HepG2 (cell line): Measurements from ENCODE around the gene TMEM41A. TPM values are rescaled to one million over a fixed set of nuclear protein-coding genes. Genes with fewer than 3 reads are reported as not detected.

Experiments used
- CBX5 ChIP-seq: sonication (generic); formaldehyde crosslinking; IDR thresholded peaks from 2 replicates; pipeline ENCODE4 v1.4.0; 2020; ENCODE audit warnings: missing genetic modification reagents, borderline replicate concordance
- CERS6 ChIP-seq: sonication (generic); formaldehyde crosslinking; IDR thresholded peaks from 2 replicates; pipeline ENCODE4 v1.5.0; 2020; ENCODE audit warnings: missing genetic modification reagents
- FOSL1 ChIP-seq: sonication (generic); formaldehyde crosslinking; IDR thresholded peaks from 2 replicates; pipeline ENCODE4 v1.9.0; 2021; ENCODE audit warnings: missing genetic modification reagents, borderline replicate concordance
- IKZF1 ChIP-seq: fragments of 450-650 bp; IDR thresholded peaks from 2 replicates; pipeline ENCODE4 v1.7.1; 2016
- KDM1A ChIP-seq: IDR thresholded peaks from 2 replicates; pipeline ENCODE4 v1.6.1; 2016; ENCODE audit warnings: missing compliant biosample characterization
- PHB2 ChIP-seq: fragments of 450-650 bp; IDR thresholded peaks from 2 replicates; pipeline ENCODE4 v1.6.1; 2018; ENCODE audit not compliant: partially characterized antibody
- RNF219 ChIP-seq: sonication (generic); formaldehyde crosslinking; IDR thresholded peaks from 2 replicates; pipeline ENCODE4 v1.5.0; 2020; ENCODE audit warnings: mild to moderate bottlenecking, missing genetic modification reagents
- TERF1 ChIP-seq: sonication (generic); formaldehyde crosslinking; IDR thresholded peaks from 2 replicates; pipeline ENCODE4 v1.8.0; 2022; ENCODE audit warnings: mild to moderate bottlenecking, missing genetic modification reagents, moderate library complexity
- ZBED4 ChIP-seq: sonication (generic); formaldehyde crosslinking; IDR thresholded peaks from 2 replicates; pipeline ENCODE4 v1.4.0; 2020; ENCODE audit warnings: missing genetic modification reagents, borderline replicate concordance
- ZBTB8A ChIP-seq: sonication (generic); formaldehyde crosslinking; IDR thresholded peaks from 2 replicates; pipeline ENCODE4 v1.4.0; 2020; ENCODE audit warnings: mild to moderate bottlenecking, low read depth, missing genetic modification reagents, borderline replicate concordance
- ZFP36 ChIP-seq: fragments of 150-350 bp; IDR thresholded peaks from 2 replicates; pipeline ENCODE4 v1.6.1; 2018; ENCODE audit warnings: borderline replicate concordance, low read length, low read depth; ENCODE audit not compliant: partially characterized antibody
- ZMYM3 ChIP-seq: sonication (generic); formaldehyde crosslinking; IDR thresholded peaks from 2 replicates; pipeline ENCODE4 v1.5.1; 2020; ENCODE audit warnings: mild to moderate bottlenecking, missing genetic modification reagents
- ZNF317 ChIP-seq: sonication (generic); formaldehyde crosslinking; IDR thresholded peaks from 2 replicates; pipeline ENCODE4 v1.5.0; 2020; ENCODE audit warnings: mild to moderate bottlenecking, missing genetic modification reagents
- ZNF670 ChIP-seq: sonication (generic); formaldehyde crosslinking; IDR thresholded peaks from 2 replicates; pipeline ENCODE4 v1.8.0; 2022; ENCODE audit warnings: mild to moderate bottlenecking, missing genetic modification reagents, borderline replicate concordance
- ZNF691 ChIP-seq: sonication (generic); formaldehyde crosslinking; IDR thresholded peaks from 2 replicates; pipeline ENCODE4 v1.4.0; 2020; ENCODE audit warnings: missing genetic modification reagents, low read depth, mild to moderate bottlenecking, borderline replicate concordance
- polyA plus RNA-seq, 8 experiments: library from polyadenylated mRNA; depleted of rRNA in 3 of 8; stranded (reverse) in 7 of 8; unstranded in 1 of 8; fragments of >200 nt; fragmentation: Illumina TruSeq in 4 of 8; extraction: Trizol in 4 of 8; gene quantifications; 2 replicates each; pipeline versions ENCODE4 v1.2.1 to v1.2.3, GENCODE V29; 2011 to 2016; ENCODE audit warnings: low read depth in 4 of 8, missing spikeins in 1 of 8, mixed read lengths in 1 of 8; ENCODE audit not compliant: insufficient read depth in 1 of 8
- total RNA-seq, 5 experiments: library from RNA; depleted of rRNA; stranded (reverse); fragments of >200 nt; fragmentation: Illumina TruSeq; extraction: Trizol; gene quantifications; 2 replicates each; pipeline ENCODE4 v1.2.3, GENCODE V29; 2016; ENCODE audit warnings: low read depth in 1 of 5

The TMEM41A gene
- total and polyA plus RNA-seq, 2 of the 13 experiments (the other 11 are each of a cell fraction or from before 2014, with no cell fraction given): 30.0 to 40.0 TPM

- no peak for TF ChIP-seq CERS6
- TF ChIP-seq ZBED4 (CRISPR knock-in tag): peak; percentile 90
- TF ChIP-seq ZNF691: peak; percentile 92
- peak; percentile 96; the same call in 1 of the 2 replicates for TF ChIP-seq CBX5 (CRISPR knock-in tag)
- TF ChIP-seq IKZF1: no peak
- peak; percentile 79 for TF ChIP-seq ZMYM3 (CRISPR knock-in tag)
- peak; percentile 82 for TF ChIP-seq ZNF317 (CRISPR knock-in tag)
- no peak for TF ChIP-seq TERF1 (CRISPR knock-in tag)
- no peak for TF ChIP-seq ZBTB8A
- no peak for TF ChIP-seq KDM1A (CRISPR knock-in tag)
- TF ChIP-seq PHB2: no peak
- TF ChIP-seq RNF219 (CRISPR knock-in tag): no peak
- no peak for TF ChIP-seq FOSL1 (CRISPR knock-in tag)
- peak; percentile 84; the same call in 1 of the 2 replicates for TF ChIP-seq ZNF670 (CRISPR knock-in tag)
- TF ChIP-seq ZFP36: no peak
- TF ChIP-seq, all 625 proteins: peak for 372
Measured at GRCh38 chr3:185498503-185499396, at the start of gene TMEM41A (continued).
